Measurements from ENCODE around the gene ADAMTS8.

The ADAMTS8 gene

GRCh38 chr11:130428316-130429119, at the start of gene ADAMTS8:
ADAMTS8 (minus strand) TSS chr11:130428609; CDS start chr11:130428286, 323 bp downstream.
- DNase-seq (ENCODE audit: low read depth): no peak

- no peak for DNase-seq (ENCODE audit: low read depth)
Measured at GRCh38 chr11:130477586-130478203, 49.3 kb upstream of the ADAMTS8 start.

DNA sequence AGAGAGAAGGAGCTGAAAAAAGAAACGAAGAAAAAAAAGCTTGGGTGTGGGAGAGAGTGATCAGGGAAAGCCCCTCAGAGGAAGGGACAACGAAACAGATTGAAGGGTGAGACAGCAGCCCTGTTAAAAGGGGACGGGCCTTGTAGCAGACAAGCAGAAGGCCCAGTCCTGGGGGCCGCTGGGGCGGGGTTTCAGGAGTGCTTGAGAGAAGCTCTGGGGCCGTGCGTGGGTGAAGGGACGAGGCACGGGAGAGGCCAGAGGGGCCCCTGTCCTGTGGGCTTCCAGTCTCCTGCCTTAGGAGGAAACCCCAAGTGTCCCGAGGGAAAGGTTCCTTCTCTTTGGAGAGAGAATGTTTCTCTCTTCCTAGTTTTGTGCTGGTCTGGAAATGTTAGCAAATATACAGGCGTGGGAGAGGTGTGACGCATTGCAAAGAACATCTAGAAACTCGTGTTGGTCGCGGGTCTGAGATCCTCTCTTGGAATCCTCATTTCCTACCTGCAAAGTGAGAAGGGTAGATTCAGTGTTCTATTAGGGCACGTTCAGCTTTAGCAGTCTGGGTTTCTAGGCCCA, 48.6 kb upstream of the ADAMTS8 start:
- no peak for DNase-seq (ENCODE audit: low read depth)

DNA sequence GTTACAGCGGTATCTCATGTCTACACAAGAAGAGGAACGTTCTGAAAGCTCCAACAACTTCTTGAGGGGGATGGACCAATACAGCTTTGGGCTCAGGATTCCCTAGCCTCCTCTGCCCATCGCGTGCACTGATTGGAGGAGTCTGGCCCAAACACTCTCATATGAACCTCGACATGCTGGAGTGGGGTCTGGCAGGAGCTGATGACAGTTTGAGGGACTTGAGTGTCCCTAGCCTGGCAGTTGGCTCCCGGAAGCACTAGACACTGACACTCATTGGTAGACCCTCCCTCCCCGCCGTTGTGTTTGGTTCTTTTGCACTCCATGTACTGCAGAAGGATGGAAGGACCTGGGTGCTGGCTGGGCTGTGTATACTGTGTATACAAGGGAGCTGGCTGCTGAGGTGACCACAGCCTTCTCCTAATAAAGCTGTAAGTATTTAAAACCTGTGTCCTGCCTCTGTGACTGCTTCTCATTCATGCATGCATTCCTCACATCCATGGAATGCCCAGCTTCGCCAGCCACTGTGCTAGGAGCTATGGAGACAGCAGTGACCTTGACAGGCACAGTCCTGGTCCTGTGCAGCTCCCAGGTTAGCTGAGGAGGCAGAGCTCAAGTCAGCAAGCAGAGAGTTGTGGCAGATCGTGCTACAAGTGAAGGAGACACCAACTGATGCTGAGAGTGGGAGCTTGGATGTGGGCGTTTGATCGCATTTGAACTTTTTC, 48.0 kb upstream of the ADAMTS8 start:
- no peak for DNase-seq (ENCODE audit: low read depth)

DNA sequence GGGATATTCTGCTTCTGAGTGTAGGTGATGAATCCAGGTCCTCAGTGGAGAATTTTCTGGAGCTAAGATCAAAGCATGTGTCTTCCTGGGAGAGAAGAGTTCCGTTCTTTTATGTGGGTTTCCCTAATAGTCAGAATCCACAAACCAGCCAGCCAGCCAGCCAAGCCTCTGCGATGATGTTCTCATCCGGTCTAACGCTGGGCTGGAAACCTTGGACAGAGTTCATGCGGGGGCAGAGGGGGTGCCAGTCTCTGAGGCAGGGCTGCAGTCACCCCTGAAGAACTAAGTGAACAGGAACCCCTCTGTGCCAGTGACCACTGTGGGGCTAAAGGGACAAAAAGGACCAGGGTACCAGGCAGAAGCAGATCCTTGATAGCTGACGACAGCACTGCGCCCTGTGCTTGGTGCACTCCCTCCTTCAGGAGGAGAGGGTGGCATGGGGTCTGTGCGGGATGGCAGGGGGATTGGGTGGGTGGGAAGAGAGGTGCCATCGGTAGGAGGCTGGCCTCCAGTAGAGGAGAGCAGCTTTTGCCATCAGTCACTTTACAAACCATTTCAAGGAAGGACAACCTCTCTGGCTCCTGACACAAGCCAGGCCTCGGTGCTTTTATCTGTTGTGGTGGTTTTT, 47.1 kb upstream of the ADAMTS8 start:
- DNase-seq (ENCODE audit: low read depth): no peak

- no peak for DNase-seq (ENCODE audit: low read depth)
Measured at GRCh38 chr11:130474637-130475400, 46.4 kb upstream of the ADAMTS8 start.

DNA sequence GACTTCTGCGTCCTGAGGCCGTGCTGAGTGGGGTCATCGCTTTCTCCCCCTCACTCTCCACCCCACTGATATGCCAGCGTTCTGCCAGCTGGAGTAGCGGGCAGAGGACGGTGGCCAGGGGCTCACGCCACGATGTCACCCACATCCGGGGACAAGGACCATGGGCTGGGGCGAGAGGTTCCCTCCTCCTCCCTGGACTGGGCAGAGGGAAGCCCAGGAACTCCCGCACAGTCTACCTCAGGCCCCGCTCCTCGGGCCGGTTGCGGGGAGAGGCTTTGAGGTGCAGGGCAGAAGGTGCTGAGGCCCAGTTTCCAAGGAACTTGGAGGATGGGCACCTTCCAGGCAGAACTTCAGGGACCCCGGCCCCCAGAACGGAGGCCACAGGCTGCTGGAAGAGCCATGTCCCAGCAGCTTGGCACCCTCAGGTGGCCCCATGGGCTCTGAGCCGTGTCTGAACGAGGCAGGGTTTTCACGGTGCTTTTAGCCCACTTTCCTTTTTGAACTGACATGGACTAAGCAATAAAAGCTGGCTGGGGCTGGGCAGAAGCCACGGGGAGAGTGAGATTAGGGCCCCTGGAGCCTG, 45.5 kb upstream of the ADAMTS8 start:
- no peak for DNase-seq (ENCODE audit: low read depth)

GRCh38 chr11:130473056-130473794, 44.8 kb upstream of the ADAMTS8 start:
- no peak for DNase-seq (ENCODE audit: low read depth)

DNA sequence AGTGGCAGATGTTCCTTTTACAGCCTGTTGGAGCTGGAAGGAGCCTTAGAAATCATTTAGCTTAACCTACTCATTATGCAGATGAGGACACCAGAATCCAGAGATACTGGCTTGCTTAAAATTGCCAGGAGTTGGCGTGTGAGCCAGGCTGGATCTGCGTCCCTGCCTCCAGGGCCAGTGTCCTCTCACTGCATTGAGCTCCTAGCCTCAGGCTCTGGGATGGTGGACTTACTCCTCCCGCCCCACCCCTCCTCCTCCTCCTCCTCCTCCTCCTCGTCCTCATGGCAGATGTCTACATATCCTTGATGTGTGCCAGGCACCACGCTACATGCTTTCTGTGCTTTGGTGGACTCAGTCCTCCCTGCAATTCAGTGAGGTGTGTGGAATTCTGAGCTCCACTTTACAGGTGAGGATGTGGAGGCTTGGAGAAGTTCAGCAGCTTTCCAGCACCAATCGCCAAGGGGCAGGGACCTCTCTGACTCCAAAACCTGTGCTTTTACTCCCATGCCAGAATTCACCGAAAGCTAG, 44.1 kb upstream of the ADAMTS8 start:
- no peak for DNase-seq (ENCODE audit: low read depth)

- no peak for DNase-seq (ENCODE audit: low read depth)
Measured at GRCh38 chr11:130471731-130472433, 43.5 kb upstream of the ADAMTS8 start.

DNA sequence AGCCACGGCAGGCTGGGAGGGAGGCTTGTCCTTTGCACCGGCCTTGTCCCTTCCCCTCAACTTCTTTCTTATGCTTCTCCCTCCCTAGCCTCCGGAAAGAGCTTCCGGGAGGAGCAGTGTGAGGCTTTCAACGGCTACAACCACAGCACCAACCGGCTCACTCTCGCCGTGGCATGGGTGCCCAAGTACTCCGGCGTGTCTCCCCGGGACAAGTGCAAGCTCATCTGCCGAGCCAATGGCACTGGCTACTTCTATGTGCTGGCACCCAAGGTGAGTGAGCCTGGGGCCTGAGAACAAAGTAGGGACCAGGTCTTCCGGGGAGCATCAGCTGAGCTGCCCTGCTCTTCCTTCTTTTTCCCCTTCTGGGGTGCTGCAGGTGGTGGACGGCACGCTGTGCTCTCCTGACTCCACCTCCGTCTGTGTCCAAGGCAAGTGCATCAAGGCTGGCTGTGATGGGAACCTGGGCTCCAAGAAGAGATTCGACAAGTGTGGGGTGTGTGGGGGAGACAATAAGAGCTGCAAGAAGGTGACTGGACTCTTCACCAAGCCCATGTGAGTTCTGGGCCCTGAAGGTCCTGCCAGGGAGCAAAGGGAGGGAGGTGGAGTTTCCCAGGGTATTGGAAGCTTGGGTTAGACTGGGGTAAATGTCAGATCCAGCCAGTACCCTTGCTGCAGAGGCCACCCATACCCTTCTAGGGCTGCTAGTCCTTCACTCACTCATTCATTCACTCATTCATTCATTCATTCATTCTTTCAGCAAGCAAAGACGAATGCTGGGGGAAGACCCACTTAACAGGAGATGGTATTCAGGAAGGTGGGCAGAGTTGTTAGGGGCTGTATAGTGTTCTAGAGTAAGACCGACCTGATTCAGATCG, 42.7 kb upstream of the ADAMTS8 start:
- no peak for DNase-seq (ENCODE audit: low read depth)

- no peak for DNase-seq (ENCODE audit: low read depth)
Measured at GRCh38 chr11:130469181-130469580, 40.8 kb upstream of the ADAMTS8 start.

- DNase-seq (ENCODE audit: low read depth): no peak
Measured at GRCh38 chr11:130467116-130467900, 38.9 kb upstream of the ADAMTS8 start.

DNA sequence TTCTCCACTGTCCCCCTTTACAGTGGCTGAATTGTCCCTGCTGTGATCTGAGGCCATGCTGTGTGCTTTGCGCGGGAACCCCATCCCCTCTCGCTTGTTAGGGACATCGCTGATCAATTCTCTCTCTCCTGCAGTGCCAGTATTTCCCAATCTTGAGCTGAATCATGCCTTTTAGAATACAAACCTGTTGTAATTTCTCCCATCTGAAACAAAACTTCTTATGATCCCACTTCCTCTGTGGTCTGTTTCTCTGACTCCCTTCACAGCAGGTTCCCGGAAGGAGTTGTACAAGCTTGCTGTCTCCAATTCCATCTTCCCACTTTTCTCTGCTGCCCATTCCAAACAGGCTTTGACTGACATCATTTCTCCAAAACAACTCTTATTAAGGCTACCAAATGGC, 36.9 kb upstream of the ADAMTS8 start:
- DNase-seq (ENCODE audit: low read depth): no peak

DNA sequence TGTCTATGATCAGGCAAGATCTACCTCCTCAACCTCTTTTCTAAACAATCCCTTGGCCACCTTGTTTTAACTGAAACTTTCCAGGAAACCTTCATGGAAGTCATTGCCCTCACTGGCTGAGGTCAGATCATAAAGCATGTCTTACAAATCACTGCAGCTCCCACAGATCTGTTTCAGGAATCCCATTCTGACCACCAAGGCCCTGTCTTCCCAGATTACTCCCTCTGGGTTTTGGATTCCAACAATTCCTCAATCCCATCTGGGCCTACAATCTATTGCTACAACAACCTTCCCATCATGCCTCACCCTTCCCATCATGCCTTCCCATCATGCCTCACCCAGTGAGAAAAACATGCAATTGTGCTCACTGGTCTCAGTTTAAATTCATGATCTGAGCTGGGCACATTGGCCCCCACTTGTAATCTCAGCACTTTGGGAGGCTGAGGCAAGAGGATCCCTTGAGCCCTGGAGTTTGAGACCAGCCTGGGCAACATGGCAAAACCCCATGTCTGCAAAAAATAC, 35.9 kb upstream of the ADAMTS8 start:
- no peak for DNase-seq (ENCODE audit: low read depth)

DNA sequence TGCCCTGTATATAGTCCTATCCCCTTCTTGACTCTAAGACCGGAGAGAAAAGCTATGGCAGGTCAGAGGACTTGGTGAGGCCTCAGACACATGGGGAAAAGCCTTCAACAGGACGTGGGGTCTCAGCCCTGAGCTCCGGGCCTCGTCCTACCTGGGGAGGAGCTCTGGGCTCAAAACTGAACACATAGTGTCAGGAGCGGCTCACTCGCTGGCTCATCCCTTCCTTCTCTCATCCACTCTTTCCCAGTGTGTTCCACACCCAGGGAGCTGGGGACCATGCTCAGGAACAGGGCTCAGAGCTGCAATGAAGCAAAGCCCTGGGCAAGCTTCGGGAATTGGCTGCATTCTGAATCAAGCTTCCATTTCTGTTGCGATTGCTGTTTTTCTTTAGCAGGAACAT, 34.5 kb upstream of the ADAMTS8 start:
- no peak for DNase-seq (ENCODE audit: low read depth)

Measured in activated T-helper 9 cell treated with anti-CD3 and anti-CD28 coated beads, Interleukin-2, amount 50 U/mL, for 16 hours (primary cell).